Left kidney (tissue), 2 donors: ENCODE measurements around the gene PLA2G2F. TPM values are rescaled to one million over a fixed set of nuclear protein-coding genes. Genes with fewer than 3 reads are reported as not detected.

Experiments
- DNase-seq: peaks from one replicate; pipeline ENCODE4 v3.0.0-alpha.2; 2013
- polyA plus RNA-seq: library from polyadenylated mRNA; unstranded; fragments of 120-200 nt; gene quantifications from one replicate; pipeline ENCODE4 v1.2.1, GENCODE V29; 2013; ENCODE audit not compliant: insufficient read length

Gene PLA2G2F
- polyA plus RNA-seq, 1 donor: 0.37 TPM

- no peak for DNase-seq
Measured at GRCh38 chr1:20168564-20169491, 29.7 kb downstream of the PLA2G2F start.

- no peak for DNase-seq
Measured at GRCh38 chr1:20169932-20170331, 30.8 kb downstream of the PLA2G2F start.

- DNase-seq: no peak
Measured at GRCh38 chr1:20172033-20172590, 33.0 kb downstream of the PLA2G2F start.

DNA sequence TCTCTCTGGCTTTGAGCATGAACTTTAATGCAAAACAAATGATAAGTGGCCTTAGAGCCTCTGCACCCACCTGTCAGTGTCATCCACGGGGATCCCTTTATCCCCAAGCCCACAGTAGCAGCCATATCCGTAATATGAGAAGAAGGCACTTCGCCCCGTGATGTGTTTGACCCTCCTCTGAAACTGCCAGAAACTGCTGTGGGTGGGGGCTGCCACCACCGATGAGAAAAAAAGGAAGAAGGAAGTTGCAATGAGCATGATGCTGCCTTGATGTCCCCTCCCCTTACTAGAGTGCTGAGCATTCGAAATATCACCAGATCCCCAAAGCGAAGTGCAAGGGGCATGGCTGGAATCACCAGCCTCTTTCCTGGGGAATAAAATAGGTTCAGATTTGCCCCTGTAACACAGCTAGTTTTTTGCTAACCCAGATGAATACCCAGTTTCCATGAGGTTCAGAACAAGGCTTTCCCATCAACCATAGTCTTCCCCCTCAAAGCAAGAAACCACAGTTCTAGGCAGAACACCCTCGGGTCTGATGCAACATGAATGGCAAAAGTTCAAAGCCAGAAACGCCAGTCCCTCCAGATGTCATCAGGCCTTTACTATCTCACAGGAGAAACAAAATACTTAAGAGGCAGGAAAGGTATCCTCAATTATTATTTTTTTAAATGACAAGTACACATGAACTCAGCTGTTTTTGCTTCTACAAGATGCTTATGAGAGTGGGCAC lies 36.0 kb downstream of the PLA2G2F start:
- DNase-seq: no peak

DNA sequence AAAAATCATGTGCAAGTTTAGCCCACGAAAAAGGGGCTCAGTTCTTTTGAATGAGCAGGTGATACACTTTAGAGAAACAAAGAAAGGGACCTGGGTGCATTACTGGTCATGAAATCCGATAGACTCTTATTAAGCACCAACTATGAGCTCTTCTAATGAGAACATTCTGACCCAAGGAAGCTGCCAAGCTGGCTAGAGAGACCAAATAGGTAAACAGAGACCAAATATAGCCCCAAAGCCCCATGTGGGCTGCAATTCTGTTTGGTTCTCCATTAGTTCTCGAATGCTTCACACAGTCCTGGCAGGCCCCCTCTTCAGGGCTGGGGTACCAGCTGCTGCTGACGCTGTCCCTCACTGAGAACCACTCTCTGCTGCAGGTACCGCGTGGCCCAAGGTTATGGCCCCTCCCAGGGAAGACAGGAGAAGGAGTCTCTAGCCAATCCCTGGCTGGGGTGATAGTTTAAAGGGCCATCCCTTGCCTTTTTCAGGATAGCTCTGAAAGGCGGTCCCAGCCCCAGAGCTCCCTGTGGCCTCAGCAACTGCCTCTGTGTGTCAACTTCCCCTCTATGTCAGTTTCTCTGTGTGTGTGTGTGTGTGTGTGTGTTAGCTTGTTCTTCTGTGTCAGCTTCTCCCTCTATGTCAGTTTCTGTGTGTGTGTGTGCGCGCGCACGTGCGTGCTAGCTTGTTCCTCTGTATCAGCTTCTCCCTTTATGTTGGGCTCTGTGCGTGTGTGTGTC lies 39.7 kb downstream of the PLA2G2F start:
- no peak for DNase-seq

GRCh38 chr1:20179371-20180128 lies 40.4 kb downstream of the PLA2G2F start:
- no peak for DNase-seq

DNA sequence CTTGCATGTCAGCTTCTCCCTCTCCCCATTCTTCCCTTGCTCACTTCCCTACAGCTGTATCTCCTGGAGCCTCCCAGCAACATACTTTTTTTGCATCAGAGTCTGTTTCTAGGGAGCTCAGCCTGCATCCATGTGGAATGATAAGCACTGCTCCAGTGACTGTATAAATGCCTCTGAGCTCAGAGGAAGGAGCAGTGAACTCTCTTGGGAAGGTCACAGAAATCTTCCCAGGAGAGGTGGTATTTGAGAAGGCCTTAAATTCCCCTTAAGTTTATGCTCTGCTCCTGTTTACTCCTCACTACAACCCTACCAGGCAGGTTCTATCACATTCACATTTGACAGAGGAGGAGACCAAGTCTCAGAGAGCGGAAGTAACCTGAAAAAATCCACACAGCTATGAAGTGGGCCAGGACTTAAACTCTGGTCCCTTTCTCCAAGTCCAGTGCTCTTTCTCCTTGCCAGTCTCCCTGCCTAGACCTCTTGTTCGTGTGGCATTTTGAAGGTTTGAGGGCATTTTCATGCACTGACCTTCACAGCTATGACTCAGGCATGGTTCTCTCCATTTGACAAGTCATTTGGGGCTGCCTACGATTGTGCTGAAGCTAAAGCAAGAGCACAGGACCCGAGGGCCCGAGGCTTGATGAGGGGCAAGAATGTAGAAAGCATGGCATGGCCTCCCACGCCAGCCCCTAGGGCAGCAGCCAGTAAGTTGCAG lies 41.2 kb downstream of the PLA2G2F start:
- no peak for DNase-seq

GRCh38 chr1:20180844-20181207 lies 41.7 kb downstream of the PLA2G2F start:
- no peak for DNase-seq

DNA sequence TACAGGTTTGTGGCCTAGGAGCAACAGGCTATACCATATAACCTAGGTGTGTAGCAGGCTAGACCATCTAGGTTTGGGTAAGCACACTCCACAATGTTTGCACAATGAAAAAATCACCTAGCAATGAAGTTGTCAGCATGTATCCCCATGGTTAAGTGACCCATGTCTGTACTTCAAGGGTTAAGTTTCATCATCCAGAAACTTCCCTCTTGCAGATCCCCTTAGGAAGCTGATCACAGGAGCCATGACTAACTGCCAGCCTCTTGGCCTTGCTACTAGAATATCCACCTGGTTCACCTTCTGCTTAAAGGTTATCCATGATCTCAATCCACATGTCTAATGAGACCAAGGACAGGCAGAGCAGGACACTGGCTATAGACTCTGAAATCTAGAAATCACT lies 43.3 kb downstream of the PLA2G2F start:
- DNase-seq: no peak

- no peak for DNase-seq
Measured at GRCh38 chr1:20183035-20183434, 43.9 kb downstream of the PLA2G2F start.

GRCh38 chr1:20183616-20184271 lies 44.6 kb downstream of the PLA2G2F start:
- no peak for DNase-seq

DNA sequence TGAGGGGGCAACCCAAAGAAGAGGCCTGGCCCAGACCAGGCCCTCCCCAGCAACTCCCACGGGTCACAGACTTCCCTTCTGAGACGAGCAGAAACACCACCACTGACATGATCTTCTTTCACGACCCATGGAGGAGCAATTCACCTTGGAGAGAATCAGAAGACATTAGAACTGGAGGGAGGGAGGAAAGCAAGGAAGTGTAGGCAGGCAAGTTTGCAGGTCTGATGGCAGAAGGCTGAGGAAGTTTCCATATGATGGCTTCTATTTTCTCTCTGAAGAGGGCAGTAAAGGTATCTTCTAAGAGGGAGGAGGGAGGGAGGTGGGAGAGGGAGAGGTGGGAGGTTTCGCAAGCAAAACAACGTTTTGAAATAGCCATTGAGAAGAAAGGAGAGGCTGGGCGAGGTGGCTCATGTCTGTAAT lies 45.4 kb downstream of the PLA2G2F start:
- no peak for DNase-seq

GRCh38 chr1:20184997-20185833 lies 46.1 kb downstream of the PLA2G2F start:
- DNase-seq: no peak

- DNase-seq: peak; percentile 71
Measured at GRCh38 chr1:20185834-20186782, 47.0 kb downstream of the PLA2G2F start, which contains the start of the genes PLA2G2C and UBXN10. TSS of gene PLA2G2C (minus strand) at chr1:20186518. CDS start at chr1:20177363, 9,155 bp downstream. TSS of gene UBXN10 (plus strand) at chr1:20186096. CDS start at chr1:20190562, 4,466 bp downstream.

GRCh38 chr1:20187103-20187812 lies 48.1 kb downstream of the PLA2G2F start:
- DNase-seq: no peak

DNA sequence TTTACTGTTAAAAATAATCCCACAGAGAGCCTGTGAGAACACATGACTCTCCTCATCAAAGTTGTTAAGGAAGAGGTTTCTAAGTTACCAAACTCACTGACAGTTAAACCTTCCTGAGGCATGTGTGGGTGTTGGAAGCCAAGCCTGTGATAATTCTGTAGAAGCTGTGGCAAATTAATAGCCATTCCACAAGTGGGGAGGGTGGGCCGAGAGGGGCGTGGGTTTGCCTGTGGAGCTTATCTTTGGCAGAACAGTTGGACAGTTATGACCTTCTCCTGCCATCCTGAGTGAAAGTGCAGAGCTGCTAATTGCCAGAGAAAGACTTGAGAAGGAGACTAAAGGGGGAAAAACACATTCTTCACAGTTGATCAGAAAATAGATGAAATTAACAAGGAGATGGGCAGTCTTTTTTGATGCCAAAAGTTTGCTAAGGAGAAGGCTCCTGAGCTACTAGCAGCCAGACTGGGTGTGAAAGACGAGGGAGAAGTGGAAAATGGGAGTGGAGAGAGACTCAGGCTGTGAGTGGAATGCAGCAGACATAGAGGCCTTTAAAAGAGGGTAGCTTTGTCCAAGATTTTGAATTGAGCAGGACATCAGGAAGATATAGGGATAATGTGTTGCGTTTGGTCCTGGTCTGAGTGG lies 48.8 kb downstream of the PLA2G2F start:
- no peak for DNase-seq

DNA sequence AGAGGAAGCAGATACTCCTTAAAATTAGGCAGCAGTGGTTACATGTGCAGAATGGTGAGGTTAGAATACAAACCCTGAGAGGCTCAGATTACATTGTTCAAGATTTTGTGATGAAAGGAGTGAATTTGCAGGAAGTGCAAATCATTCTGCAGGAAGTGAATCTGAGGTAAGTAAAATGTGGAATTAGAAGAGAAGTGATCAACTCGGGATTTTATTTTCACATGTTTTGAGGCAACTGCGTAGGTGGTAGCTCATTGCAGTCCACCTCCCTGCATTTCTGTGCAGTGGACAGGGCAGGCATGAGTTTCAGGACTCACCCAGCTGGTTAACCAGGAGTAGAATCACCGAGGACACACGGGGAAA lies 49.3 kb downstream of the PLA2G2F start:
- DNase-seq: no peak
